Dedifferentiated amniotic fluid mesenchymal stem cell (primary cell): ENCODE results near the gene IL17REL.
"Not testable (repeated sequence)": the region's sequence is repeated elsewhere in the genome, so short reads cannot be mapped to it uniquely, and the experiment has no call there.

Experiments
- DNase-seq: peaks from one replicate; pipeline ENCODE4 v3.0.0-alpha.2; 2016; ENCODE audit errors: extremely low spot score

IL17REL gene

GRCh38 chr22:49945042-49945794, 67.3 kb downstream of the IL17REL start:
- not testable (repeated sequence) for DNase-seq
